Measurements from ENCODE around the gene JOSD2. TPM values are rescaled to one million over a fixed set of nuclear protein-coding genes. Genes with fewer than 3 reads are reported as not detected.

The JOSD2 gene
- total RNA-seq, 4 donors from 2014 or later: 26.3 to 45.1 (median 34.9) TPM

- intact Hi-C loops (cut with DNase I): no loop called here
- no peak overlapping the region for H3K27ac ChIP-seq
- 83 to 84% methylated on average over 11 of the region's 11 CpGs for WGBS, 2 donors
These were observed 12.6 kb downstream of the JOSD2 start for GRCh38 chr19:50498219-50499056.

GRCh38 chr19:50497022-50497405 lies 14.0 kb downstream of the JOSD2 start:
- Histone ChIP-seq H3K27me3 (no peaks in the 10 kb centered on the region), H3K27ac (no peak overlapping the region), H3K4me1 (peaks cover 0 to 3% (median 0%) of the 10 kb centered on the region in 3 donors), H3K36me3 (no peaks in the 10 kb centered on the region), H3K9me3 (no peaks in the 10 kb centered on the region), H3K4me3 (no peak overlapping the region)
- TF ChIP-seq CTCF (IDR thresholded peaks at IDR 0.05) (no peak), POLR2A (IDR thresholded peaks at IDR 0.05) (no peak)
- DNase-seq: no peak
- intact Hi-C loops (cut with DNase I): no loop called here
- WGBS, 2 donors: 80 to 91% methylated on average over 6 to 7 of the region's 8 CpGs

More at GRCh38 chr19:50498219-50499056, 12.6 kb downstream of the JOSD2 start:
- no peaks in the 10 kb centered on the region for H3K4me1 ChIP-seq
- H3K4me3 ChIP-seq: no peak overlapping the region
- H3K36me3 ChIP-seq: no peaks in the 10 kb centered on the region
- TF ChIP-seq CTCF (IDR thresholded peaks at IDR 0.05): no peak
- no peak for TF ChIP-seq POLR2A (IDR thresholded peaks at IDR 0.05)
- H3K9me3 ChIP-seq: no peaks in the 10 kb centered on the region
- no peaks in the 10 kb centered on the region for H3K27me3 ChIP-seq
- no peak for DNase-seq

- peaks cover 0 to 3% (median 0%) of the 10 kb centered on the region in 3 donors for H3K4me1 ChIP-seq
- H3K27me3 ChIP-seq: no peaks in the 10 kb centered on the region
- H3K36me3 ChIP-seq: no peaks in the 10 kb centered on the region
- WGBS, 2 donors: 71 to 72% methylated on average over 25 to 26 of the region's 30 CpGs
- H3K27ac ChIP-seq: no peak overlapping the region
- TF ChIP-seq CTCF (IDR thresholded peaks at IDR 0.05) (no peak), POLR2A (IDR thresholded peaks at IDR 0.05) (no peak)
- intact Hi-C loops (cut with DNase I): no loop called here
- no peak overlapping the region for H3K4me3 ChIP-seq
- no peaks in the 10 kb centered on the region for H3K9me3 ChIP-seq
- DNase-seq: no peak
These were observed 14.6 kb downstream of the JOSD2 start for GRCh38 chr19:50496189-50497021.

GRCh38 chr19:50495020-50495531 lies 15.9 kb downstream of the JOSD2 start:
- no peak for DNase-seq
- Histone ChIP-seq H3K36me3 (no peaks in the 10 kb centered on the region), H3K9me3 (no peaks in the 10 kb centered on the region), H3K4me1 (peaks cover 0 to 3% (median 0%) of the 10 kb centered on the region in 3 donors), H3K4me3 (no peak overlapping the region), H3K27ac (no peak overlapping the region), H3K27me3 (peaks cover 0 to 13% (median 0%) of the 10 kb centered on the region in 4 donors)
- WGBS, 2 donors: 89 to 90% methylated on average over 5 of the region's 5 CpGs
- intact Hi-C loops (cut with DNase I): no loop called here
- TF ChIP-seq CTCF (IDR thresholded peaks at IDR 0.05) (no peak), POLR2A (IDR thresholded peaks at IDR 0.05) (no peak)

All from esophagus squamous epithelium (tissue), 5 donors.